Measurements from ENCODE around the gene AGGF1. TPM values are rescaled to one million over a fixed set of nuclear protein-coding genes. Genes with fewer than 3 reads are reported as not detected.
A peak's percentile ranks its signal among the peaks of the same experiment; 100 is the strongest.
"Not testable (repeated sequence)": the region's sequence is repeated elsewhere in the genome, so short reads cannot be mapped to it uniquely, and the experiment has no call there.

The AGGF1 gene
- total RNA-seq, 1 donor from 2014 or later, result 26.7 TPM

GRCh38 chr5:77028631-77029375 lies 1.4 kb upstream of the AGGF1 start:
- DNase-seq, result no peak

- no peak for DNase-seq
Measured at GRCh38 chr5:77029376-77029885, 773 bp upstream of the AGGF1 start.

DNA sequence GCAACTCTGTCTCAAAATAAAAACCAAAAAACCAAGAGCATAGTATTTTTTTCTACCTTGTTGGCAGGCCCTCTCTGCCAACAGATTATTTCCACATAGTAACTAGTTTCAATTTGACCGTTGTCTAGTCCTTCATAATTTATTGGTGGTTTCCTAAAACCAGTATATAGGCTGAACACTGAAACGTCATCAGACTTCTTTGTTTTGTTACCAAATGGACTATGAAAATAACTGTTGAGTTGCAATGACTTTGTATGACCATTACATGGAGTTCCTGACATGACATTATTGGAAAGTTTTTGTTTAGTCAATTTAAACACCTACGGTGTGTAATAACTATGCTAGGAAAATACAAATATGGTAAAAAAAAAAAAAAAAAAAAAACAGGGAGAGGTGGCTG lies 1.7 kb downstream of the AGGF1 start:
- no peak for DNase-seq

- no peak for DNase-seq
Measured at GRCh38 chr5:77032635-77033034, 2.4 kb downstream of the AGGF1 start.

GRCh38 chr5:77033338-77033737 lies 3.1 kb downstream of the AGGF1 start:
- no peak for DNase-seq

- no peak for DNase-seq
Measured at GRCh38 chr5:77035950-77036349, 5.7 kb downstream of the AGGF1 start.

DNA sequence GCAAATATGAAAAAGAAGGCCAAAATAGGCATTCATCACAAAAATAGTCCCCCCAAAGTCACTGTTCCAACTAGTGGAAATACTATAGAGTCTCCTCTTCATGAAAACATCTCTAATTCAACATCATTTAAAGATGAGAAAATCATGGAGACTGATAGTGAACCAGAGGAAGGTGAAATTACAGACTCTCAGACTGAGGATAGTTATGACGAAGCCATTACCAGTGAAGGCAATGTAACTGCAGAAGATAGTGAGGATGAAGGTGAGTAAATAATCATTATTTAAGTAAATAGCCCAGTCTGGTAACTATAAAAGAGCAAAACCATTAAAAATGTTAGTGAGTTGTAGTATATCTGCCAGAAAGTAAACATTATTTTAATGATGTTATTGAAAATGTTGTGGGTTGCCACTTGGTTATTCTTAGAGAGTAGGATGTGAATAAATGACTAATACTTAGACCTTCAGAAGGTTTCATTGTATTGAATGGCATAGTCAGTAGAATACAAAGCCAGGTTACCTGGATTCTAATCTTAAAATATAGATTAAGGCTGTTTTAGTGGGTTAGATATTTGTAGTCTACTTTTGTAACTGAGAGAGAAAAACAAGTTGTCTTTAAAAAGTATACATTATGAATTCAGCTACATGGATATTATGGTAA lies 16.3 kb downstream of the AGGF1 start:
- no peak for DNase-seq

GRCh38 chr5:77064040-77064439 lies 33.8 kb downstream of the AGGF1 start:
- DNase-seq, result no peak

DNA sequence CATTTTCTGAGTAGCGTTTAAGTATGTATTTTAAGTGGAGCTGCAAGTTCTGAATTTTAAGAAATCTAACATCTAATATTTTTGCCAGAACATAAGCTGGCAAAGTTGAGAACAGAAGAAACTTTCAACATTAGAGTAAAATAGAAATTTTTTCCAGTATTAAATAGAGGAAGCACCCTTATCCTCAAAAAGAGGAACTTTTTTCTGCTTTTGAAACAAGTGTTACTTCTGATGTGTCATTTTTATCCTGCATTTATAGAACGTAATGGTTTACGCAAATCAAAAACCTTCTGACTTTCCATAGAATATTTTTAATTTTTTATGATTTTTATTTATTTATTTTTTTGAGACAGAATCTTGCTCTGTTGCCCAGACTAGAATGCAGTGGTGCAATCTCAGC lies 35.1 kb downstream of the AGGF1 start:
- DNase-seq, result no peak

DNA sequence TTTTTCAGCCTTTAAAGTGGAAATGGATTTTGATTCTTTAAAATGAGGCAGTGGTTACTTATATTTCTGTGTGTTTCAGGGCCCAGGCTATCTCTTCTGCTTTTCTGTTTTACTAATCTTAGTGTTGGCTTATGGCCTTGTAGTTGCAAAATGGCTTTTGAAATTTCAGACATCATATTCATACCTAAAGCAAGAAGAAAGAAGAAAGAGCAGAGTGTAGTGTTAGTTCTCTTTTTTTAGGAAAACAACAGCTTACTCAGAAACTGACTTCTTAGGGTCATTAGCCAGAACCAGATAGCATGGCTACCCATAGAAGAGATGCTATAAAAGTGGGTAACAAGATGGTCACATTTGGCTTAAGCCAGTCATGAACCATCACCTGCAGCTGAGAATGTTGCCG lies 36.0 kb downstream of the AGGF1 start:
- no peak for DNase-seq

DNA sequence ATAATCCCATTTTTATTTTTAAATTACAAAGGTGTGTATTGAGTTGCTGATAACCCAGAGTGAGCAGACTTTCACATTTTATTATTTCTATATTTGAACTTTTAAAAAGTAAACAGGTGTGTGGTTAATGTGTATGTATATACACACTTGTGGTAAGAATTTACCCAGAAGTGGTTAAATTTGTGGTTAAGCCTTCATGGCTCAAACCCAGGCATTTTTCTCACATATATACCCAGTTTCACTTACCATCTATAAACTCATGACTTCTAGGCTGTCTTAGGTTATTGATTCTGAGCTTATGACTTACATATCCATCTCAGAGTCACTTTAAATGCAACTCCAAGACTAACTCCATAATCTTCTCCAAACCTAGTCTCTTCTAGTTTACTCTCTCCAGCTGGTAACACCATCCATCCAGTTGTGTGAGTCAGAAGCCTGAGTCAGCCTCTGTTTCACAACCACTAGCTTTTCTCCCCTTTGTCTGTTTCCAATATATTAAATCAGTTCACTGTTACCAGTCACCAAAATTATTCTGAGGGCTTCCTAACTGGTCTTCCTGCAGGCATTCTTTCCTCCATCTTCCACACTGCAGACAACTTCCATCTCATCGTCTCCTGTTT lies 36.7 kb downstream of the AGGF1 start:
- no peak for DNase-seq

DNA sequence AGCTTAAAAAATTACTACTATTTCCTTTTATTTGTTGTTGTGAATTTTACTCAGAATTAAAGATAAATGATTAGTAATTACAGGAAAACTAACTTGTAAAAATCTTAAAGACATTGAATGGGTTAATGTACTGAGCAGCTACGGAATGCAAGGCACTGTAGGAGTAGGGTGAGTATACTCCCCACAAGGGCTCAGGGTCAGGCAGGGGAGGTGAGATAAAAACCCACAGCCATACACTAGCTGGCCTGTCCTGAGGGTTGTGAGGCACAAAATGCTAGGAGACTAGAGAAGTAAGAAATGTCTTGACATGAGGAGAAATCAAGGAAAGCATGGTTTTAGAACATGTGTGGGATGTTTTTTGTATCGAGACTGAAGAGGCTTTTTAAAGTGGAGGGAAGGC lies 43.5 kb downstream of the AGGF1 start:
- DNase-seq, result no peak

DNA sequence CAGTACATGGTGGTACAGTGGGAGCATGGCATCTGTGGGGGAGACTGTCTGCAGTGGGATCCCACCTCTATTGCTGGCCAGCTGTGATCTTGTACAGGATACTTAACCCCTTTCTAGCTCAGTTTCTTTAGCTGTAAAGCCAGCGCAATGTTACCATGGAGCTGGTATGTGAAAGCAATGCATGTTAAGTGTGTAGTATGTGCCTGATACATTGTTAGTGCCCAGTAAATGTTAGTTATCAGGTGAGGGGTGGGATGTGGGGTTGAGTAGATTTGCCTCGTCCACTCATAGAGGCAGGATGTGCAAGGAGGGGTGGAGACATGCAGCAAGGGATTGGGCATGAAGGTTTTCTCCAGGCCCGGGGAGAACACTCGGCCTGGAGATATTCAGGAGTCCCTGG lies 44.5 kb downstream of the AGGF1 start:
- DNase-seq, result no peak

DNA sequence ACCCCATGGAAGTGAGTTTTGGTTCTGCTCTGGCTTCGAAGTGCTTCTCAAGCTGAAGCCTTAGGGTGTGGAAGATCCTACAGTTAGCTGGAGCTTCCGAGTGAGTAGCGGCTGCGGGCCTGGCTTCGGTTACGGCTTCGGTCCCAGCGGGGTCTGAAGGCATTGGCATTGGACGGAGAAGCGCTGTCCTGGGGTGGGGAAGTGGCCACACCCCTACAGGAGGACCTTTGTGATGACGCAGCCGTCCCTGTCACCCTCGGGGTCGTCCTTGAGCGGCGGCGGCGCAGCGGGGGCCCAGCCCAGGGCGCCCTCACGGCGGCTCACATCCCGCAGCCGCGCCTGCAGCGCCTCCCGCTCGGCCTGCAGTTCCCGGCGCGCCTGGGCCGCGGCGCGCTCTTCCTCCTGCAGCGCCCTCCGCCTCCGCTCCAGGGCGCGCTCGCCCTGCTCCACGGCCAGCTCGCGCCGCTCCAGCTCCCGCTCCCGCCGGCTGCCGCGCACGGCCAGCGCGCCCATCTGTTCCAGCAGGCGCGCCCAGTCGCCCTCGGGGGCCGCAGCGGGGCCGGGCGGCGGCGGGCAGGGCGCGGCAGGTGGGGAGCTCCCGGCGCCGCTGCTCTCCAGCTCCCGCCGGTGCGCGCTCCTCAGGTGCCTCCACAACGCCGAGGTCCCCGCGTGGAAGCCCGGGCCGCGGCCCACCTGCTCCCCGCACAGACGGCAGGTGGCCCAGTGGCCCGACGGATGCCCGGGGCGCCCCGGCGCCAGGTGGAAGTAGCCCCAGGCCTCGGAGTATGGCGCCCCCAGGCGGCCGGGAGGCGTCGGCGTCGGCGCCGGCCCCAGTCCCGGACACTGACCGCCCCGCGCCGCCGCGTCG lies 47.0 kb downstream of the AGGF1 start:
- peak; percentile 80 for DNase-seq

DNA sequence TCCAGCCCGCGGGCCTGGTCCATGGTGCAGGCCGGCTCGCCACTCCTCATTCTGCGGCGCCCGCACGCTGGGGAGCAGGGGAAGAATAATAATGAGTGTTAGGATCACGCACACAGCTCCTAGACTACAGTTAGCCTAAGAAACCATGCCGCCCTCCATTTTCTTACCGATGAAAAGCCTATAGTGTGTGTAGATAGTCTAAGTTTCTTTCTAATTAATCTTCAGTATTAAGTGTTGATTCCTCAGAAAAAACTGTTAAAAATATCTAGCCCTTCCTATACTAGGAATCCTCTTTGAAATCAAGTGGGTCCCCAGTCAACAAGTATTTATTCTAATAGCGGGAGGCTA lies 47.6 kb downstream of the AGGF1 start:
- DNase-seq, result peak; percentile 5

GRCh38 chr5:77080479-77080878 lies 50.3 kb downstream of the AGGF1 start:
- not testable (repeated sequence) for DNase-seq

DNA sequence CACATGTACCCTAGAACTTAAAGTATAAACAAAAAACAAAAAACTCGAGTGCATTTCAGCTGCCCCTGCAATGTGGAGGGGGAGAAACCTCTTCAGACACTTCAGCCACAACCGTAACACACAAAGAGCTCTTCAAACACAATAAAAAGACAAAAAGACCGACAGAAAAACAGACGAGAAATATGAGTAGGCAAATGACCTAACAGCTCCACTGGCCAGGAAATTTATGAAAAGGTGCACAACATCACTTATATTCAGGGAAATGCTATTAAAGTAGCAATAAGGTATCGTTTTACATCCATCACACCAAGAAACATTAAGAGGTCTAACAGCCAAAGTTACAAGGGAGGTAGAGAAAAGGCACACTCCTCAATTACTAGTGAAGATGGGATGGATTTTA lies 50.7 kb downstream of the AGGF1 start:
- no peak for DNase-seq

DNA sequence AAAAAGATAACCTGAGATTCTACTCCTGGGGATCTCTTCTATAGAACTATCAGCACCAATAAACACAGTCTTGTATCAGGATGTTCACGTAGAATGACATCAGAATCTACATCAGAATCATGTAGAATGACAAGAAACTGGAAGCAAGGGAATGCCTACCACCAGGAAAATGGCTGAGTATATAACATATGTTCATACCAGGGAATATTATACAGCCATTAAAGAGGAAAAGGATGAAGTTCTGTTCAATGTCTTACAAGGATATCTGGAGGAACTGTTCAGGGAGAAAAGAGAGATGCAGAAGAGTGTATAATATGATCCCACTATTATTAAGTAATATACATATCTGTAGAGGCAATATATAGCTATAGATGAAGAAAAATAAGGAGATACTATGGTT lies 52.1 kb downstream of the AGGF1 start:
- DNase-seq, result no peak

- DNase-seq, result no peak
Measured at GRCh38 chr5:77083088-77083487, 52.9 kb downstream of the AGGF1 start.

DNA sequence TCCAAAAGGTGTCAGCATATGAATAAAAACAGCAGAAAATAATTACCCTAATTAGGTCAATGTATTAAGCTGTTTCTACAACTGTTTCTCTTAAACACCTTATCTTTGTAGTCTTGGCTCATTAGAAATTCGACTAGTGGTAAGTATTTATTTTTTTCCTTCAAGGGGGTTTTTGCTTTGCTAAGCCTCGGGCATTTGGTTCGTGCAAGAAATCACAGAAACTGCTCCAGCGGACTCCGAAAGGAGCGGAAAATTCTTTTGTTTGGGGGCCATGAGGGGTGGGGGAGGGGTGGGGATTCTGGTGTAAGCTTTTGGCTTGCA lies 56.1 kb downstream of the AGGF1 start:
- no peak for DNase-seq

GRCh38 chr5:77086689-77087483 lies 56.7 kb downstream of the AGGF1 start, which contains the start of gene ZBED3:
ZBED3 (minus strand) TSS chr5:77087285; CDS start chr5:77077878, 9,407 bp downstream.
- DNase-seq, result peak; percentile 80

Data from dermis blood vessel endothelial cell (primary cell).